ENCODE results near the gene CMSS1.

- TF ChIP-seq CTCF (IDR thresholded peaks at IDR 0.05) (no peak), POLR2A (IDR thresholded peaks at IDR 0.05) (no peak)
Observed at GRCh38 chr3:100141586-100141985, 323.9 kb downstream of the CMSS1 start.

Measured in adrenal gland (tissue), 5 donors.